HepG2 (cell line): ENCODE data around the gene COQ9. TPM values are rescaled to one million over a fixed set of nuclear protein-coding genes. Genes with fewer than 3 reads are reported as not detected.

ENCODE experiments used
- CSRNP2 ChIP-seq: sonication (generic); formaldehyde crosslinking; conservative IDR thresholded peaks from 2 replicates; pipeline ENCODE4 v1.8.0; 2022; ENCODE audit warnings: low read depth, missing genetic modification reagents
- DDIT3 ChIP-seq: sonication (generic); formaldehyde crosslinking; IDR thresholded peaks from 2 replicates; pipeline ENCODE4 v1.4.0; 2020; ENCODE audit warnings: mild to moderate bottlenecking, missing genetic modification reagents
- E2F2 ChIP-seq: sonication (generic); formaldehyde crosslinking; IDR thresholded peaks from 2 replicates; pipeline ENCODE4 v1.4.0; 2020; ENCODE audit warnings: missing genetic modification reagents, borderline replicate concordance
- EEA1 ChIP-seq: sonication (generic); formaldehyde crosslinking; IDR thresholded peaks from 2 replicates; pipeline ENCODE4 v1.5.1; 2020; ENCODE audit warnings: mild to moderate bottlenecking, missing genetic modification reagents, borderline replicate concordance
- EED ChIP-seq: sonication (generic); formaldehyde crosslinking; IDR thresholded peaks from 2 replicates; pipeline ENCODE4 v1.5.0; 2020; ENCODE audit warnings: mild to moderate bottlenecking, missing genetic modification reagents
- FOSL2 ChIP-seq: sonication (generic); formaldehyde crosslinking; IDR thresholded peaks from 2 replicates; pipeline ENCODE4 v1.4.0; 2020; ENCODE audit warnings: missing genetic modification reagents
- HIVEP1 ChIP-seq: sonication (generic); formaldehyde crosslinking; IDR thresholded peaks from 2 replicates; pipeline ENCODE4 v1.4.0; 2020; ENCODE audit warnings: mild to moderate bottlenecking, missing genetic modification reagents
- HNF1A ChIP-seq, 2 experiments: sonication (generic) in 1 of 2; formaldehyde crosslinking in 1 of 2; IDR thresholded peaks; 2 replicates each; pipeline versions ENCODE4 v1.4.0 to v1.6.1; 2016 to 2020; ENCODE audit warnings: borderline replicate concordance in 1 of 2, low read depth in 1 of 2, mild to moderate bottlenecking in 1 of 2, missing genetic modification reagents in 1 of 2
- MLLT10 ChIP-seq: sonication (generic); formaldehyde crosslinking; IDR thresholded peaks from 2 replicates; pipeline ENCODE4 v1.4.0; 2020; ENCODE audit warnings: missing genetic modification reagents
- PAX8 ChIP-seq: sonication (generic); formaldehyde crosslinking; IDR thresholded peaks from 2 replicates; pipeline ENCODE4 v1.8.0; 2022; ENCODE audit warnings: mild to moderate bottlenecking, missing genetic modification reagents, borderline replicate concordance
- PPARG ChIP-seq: conservative IDR thresholded peaks from 2 replicates; pipeline ENCODE4 v1.6.1; 2016; ENCODE audit warnings: missing biosample characterization, missing genetic modification reagents
- TFE3 ChIP-seq: IDR thresholded peaks from 2 replicates; pipeline ENCODE4 v1.6.1; 2016
- ZBTB7B ChIP-seq: sonication (generic); formaldehyde crosslinking; IDR thresholded peaks from 2 replicates; pipeline ENCODE4 v1.4.0; 2020; ENCODE audit warnings: missing genetic modification reagents
- ZFP91 ChIP-seq: sonication (generic); formaldehyde crosslinking; IDR thresholded peaks from 2 replicates; pipeline ENCODE4 v1.9.0; 2022; ENCODE audit warnings: missing genetic modification reagents, mild to moderate bottlenecking, borderline replicate concordance
- ZNF430 ChIP-seq: sonication (generic); formaldehyde crosslinking; IDR thresholded peaks from 2 replicates; pipeline ENCODE4 v1.9.0; 2021; ENCODE audit warnings: mild to moderate bottlenecking, missing genetic modification reagents
- ZNF652 ChIP-seq: IDR thresholded peaks from 2 replicates; pipeline ENCODE4 v1.6.1; 2016; ENCODE audit warnings: low read depth, borderline replicate concordance
- ZNF790 ChIP-seq: sonication (generic); formaldehyde crosslinking; IDR thresholded peaks from 2 replicates; pipeline ENCODE4 v1.8.0; 2022; ENCODE audit warnings: missing genetic modification reagents, mild to moderate bottlenecking, borderline replicate concordance
- polyA plus RNA-seq, 8 experiments: library from polyadenylated mRNA; depleted of rRNA in 3 of 8; stranded (reverse) in 7 of 8; unstranded in 1 of 8; fragments of >200 nt; fragmentation: Illumina TruSeq in 4 of 8; extraction: Trizol in 4 of 8; gene quantifications; 2 replicates each; pipeline versions ENCODE4 v1.2.1 to v1.2.3, GENCODE V29; 2011 to 2016; ENCODE audit warnings: low read depth in 4 of 8, missing spikeins in 1 of 8, mixed read lengths in 1 of 8; ENCODE audit not compliant: insufficient read depth in 1 of 8
- total RNA-seq, 5 experiments: library from RNA; depleted of rRNA; stranded (reverse); fragments of >200 nt; fragmentation: Illumina TruSeq; extraction: Trizol; gene quantifications; 2 replicates each; pipeline ENCODE4 v1.2.3, GENCODE V29; 2016; ENCODE audit warnings: low read depth in 1 of 5

The COQ9 gene
- total and polyA plus RNA-seq, 2 of the 13 experiments (the other 11 are each of a cell fraction or from before 2014, with no cell fraction given) = 57.5 to 108 TPM

GRCh38 chr16:57462209-57462977 is 15.1 kb downstream of the COQ9 start, which contains the start of gene POLR2C (continued):
- TF ChIP-seq FOSL2 (CRISPR knock-in tag) = peak; percentile 78
- TF ChIP-seq ZBTB7B (CRISPR knock-in tag) = peak; percentile 84
- 0 out of 2 replicates have a peak, but pooled peaks have one; percentile 56 for TF ChIP-seq PAX8 (CRISPR knock-in tag)
- peak; percentile 67; the same call in 1 of the 2 replicates for TF ChIP-seq ZNF430 (CRISPR knock-in tag)
- TF ChIP-seq DDIT3 (CRISPR knock-in tag) = no peak
- TF ChIP-seq ZNF790 = 0 out of 2 replicates have a peak, but pooled peaks have one; percentile 55
- TF ChIP-seq PPARG (CRISPR knock-in tag) = peak; percentile 73
- peak; percentile 92 for TF ChIP-seq ZFP91 (CRISPR knock-in tag)
- TF ChIP-seq HNF1A (IDR thresholded peaks at IDR 0.05; ENCODE audit: low read depth) = no peak
- TF ChIP-seq HNF1A (CRISPR knock-in tag; IDR thresholded peaks at IDR 0.05; ENCODE audit: borderline replicate concordance) = peak; percentile 75; the same call in 1 of the 2 replicates
- TF ChIP-seq MLLT10 (CRISPR knock-in tag) = no peak
- TF ChIP-seq ZNF652 (CRISPR knock-in tag) = peak; percentile 72
- TF ChIP-seq E2F2 (CRISPR knock-in tag) = no peak; the same call in 1 of the 2 replicates
- no peak for TF ChIP-seq CSRNP2 (CRISPR knock-in tag)
- TF ChIP-seq TFE3 (CRISPR knock-in tag) = no peak; the same call in 1 of the 2 replicates
- peak; percentile 43; the same call in 1 of the 2 replicates for TF ChIP-seq HIVEP1
- peak; percentile 31; the same call in 1 of the 2 replicates for TF ChIP-seq EED (CRISPR knock-in tag)
- TF ChIP-seq EEA1 (CRISPR knock-in tag) = peak; percentile 93; the same call in 1 of the 2 replicates
